ENCODE data around the gene LRRC74A.

Gene LRRC74A

DNA sequence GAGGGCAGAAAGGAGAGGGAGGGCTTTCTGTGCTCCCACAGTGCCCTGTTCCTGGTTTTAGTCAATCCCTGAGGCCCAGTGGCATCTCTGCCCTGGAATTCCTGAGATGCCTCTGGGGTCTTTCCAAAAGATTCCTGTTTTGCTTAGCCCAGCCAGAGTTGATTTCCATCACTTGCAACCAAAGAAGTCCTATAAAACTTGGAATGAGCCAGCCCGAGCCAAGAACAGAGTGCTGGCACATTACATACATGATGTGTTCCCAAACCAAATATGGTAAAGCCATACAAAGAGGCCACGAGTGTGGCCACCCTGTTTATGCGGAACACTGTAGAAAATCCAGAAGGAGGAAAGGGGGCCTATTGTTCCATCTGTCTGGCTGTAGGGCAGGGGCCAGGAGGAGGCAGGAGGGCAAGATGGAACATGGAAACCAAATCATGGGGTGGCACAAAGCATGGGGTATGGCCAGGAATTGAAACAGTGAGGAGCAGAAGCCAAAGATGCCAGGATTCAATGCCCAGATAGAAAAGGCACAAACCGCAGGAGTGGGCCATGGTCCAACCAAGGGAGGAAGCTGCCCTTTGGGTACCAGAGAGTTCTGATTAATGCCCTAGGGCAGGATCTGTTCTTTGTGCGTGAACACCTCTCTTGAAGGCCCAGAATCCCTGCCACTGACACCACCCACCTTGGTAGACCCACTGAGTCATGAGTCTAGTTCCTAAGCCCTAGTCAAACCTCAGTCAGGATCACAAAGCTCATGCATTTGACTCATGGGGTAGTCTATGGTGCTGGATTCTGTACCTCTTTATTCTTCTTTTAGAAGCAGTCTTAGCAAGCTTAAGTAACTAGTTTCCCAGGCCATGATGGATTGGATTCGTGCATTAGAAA is 75.2 kb downstream of the LRRC74A start:
- H3K4me3 ChIP-seq (ENCODE audit: low read depth, low read length), result no peak overlapping the region
- TF ChIP-seq, protein P1, sequence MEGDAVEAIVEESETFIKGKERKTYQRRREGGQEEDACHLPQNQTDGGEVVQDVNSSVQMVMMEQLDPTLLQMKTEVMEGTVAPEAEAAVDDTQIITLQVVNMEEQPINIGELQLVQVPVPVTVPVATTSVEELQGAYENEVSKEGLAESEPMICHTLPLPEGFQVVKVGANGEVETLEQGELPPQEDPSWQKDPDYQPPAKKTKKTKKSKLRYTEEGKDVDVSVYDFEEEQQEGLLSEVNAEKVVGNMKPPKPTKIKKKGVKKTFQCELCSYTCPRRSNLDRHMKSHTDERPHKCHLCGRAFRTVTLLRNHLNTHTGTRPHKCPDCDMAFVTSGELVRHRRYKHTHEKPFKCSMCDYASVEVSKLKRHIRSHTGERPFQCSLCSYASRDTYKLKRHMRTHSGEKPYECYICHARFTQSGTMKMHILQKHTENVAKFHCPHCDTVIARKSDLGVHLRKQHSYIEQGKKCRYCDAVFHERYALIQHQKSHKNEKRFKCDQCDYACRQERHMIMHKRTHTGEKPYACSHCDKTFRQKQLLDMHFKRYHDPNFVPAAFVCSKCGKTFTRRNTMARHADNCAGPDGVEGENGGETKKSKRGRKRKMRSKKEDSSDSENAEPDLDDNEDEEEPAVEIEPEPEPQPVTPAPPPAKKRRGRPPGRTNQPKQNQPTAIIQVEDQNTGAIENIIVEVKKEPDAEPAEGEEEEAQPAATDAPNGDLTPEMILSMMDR (IDR thresholded peaks at IDR 0.05; ENCODE audit: borderline replicate concordance, insufficient read depth, low read depth, low read length), result no peak

DNA sequence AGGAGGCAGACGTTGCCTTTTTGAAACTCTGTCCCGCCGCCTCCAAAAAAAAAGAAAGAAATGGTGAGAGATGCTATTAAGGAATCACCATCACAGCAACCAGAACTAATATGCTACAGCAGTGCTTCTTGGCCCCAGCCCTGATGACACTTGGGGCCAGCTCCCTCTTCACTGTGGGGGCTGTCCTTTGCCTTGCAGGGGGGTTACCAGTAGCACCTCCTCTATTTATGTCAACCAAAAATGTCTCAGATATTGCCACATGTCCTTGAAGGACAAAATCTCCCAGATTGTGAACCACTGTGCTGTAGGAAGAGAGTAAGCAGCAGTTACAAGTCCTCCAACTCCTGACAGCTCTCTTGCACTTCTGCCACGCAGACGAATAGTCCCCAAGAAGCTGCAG is 76.4 kb downstream of the LRRC74A start:
- no peak overlapping the region for H3K4me3 ChIP-seq (ENCODE audit: low read depth, low read length)
- TF ChIP-seq, protein P1 (IDR thresholded peaks at IDR 0.05; ENCODE audit: borderline replicate concordance, insufficient read depth, low read depth, low read length), result no peak

DNA sequence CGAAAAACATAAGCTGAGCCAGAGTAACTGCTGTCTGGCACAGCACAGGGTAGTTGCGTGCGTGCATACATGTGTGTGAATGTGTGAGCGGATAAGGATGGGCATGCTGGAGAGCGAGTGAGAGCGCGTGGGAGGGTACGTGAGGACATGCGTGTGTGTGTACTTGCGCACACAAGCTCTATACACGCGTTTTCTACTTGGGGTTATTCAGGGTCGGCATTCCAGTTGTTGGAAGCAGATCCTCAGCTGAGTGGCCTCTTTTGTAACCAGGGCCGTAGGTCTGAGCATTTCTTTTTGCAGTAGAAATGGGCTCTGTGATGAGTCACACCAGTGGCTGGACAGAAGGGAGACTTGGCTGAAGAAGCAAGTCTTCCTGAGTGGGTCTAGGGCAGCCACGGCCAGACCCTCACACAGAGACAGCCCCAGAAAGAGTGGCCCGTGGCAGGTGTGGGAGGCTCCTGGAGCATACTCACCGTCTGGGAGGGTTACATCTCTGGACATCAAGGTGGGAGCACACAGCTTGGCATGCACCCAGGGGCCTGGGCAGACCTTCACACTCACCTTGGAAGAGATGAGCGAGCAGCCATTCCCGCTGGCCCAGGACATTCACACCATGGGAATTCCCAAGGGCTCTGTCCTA is 78.0 kb downstream of the LRRC74A start:
- TF ChIP-seq, protein P1 (IDR thresholded peaks at IDR 0.05; ENCODE audit: borderline replicate concordance, insufficient read depth, low read depth, low read length), result no peak
- no peak overlapping the region for H3K4me3 ChIP-seq (ENCODE audit: low read depth, low read length)

DNA sequence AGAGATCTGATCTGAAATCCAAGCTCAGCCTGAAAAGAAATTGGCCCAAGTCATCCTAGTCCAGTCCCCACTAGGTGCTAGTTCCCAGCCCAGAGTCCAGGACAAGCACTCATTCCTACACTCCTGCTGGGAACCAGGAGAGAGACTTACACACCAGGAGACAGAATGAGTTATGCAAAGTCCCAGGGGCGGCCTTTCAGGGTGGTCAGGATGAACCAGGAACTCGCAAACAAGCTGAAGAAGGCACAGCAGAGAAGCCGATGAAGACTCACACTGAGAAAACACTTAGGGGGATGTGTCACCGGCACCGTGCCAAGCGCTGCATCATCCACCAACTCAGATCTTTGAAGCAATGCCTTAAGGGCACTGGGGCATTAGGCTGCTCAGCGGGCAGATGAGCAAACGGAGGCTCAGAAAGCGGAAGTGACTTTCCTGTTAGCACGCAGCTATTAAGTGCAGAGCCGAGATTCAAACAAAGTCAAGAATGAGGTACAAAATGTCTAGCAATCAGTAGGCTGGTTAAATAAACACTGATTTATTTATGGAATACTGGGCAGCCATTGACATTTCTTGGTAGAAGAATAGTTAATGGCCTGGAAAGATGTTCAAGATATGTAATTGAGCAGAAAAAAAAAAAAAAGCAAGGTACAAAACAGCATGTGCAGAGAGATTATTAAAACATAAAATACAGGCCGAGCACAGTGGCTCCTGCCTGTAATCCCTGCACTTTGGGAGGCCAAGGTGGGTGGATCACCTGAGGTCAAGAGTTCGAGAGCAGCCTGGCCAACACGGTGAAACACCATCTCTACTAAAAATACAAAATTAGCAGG is 78.7 kb downstream of the LRRC74A start:
- TF ChIP-seq, protein P1 (IDR thresholded peaks at IDR 0.05; ENCODE audit: borderline replicate concordance, insufficient read depth, low read depth, low read length), result no peak
- H3K4me3 ChIP-seq (ENCODE audit: low read depth, low read length), result no peak overlapping the region

DNA sequence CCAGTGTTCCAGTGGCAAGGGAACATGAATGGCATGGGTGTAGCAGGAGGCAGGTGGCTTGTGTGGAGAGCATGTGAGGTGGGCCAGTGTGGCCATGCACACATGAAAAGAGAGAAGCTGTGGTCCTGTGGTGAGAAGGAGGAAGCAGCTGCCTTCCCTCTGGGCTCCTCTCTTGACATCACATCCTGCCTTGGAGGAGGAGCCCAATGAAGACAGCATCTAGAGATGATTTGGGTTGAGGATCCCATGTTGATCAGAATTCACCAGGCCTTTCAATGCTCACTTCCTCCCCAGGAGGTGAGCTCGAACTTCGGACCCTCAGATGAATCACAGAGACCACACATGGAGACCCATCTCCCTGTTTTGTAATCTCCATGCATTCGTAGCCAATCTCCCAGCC is 82.6 kb downstream of the LRRC74A start:
- TF ChIP-seq, protein P1 (IDR thresholded peaks at IDR 0.05; ENCODE audit: borderline replicate concordance, insufficient read depth, low read depth, low read length), result no peak
- no peak overlapping the region for H3K4me3 ChIP-seq (ENCODE audit: low read depth, low read length)

DNA sequence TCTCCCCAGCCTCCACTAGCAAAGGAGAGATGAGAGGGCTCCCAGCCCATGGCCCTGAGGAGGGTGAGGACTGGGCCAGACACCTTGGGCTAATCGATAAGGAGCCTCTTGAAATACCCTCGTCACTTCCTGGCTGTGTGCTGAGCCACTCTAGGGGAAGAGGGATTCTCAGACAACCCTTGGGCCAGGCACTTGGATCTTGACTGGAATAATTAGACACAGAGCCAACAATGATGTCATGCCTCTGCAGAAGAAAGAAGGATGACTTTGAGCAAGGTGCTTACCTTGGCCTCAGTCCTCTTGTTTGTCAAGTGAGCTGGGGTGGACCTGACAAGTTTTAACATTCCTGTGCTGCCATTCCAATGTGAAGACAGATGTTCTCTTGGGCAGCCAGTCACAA is 83.1 kb downstream of the LRRC74A start:
- no peak overlapping the region for H3K4me3 ChIP-seq (ENCODE audit: low read depth, low read length)
- TF ChIP-seq, protein P1 (IDR thresholded peaks at IDR 0.05; ENCODE audit: borderline replicate concordance, insufficient read depth, low read depth, low read length), result no peak
